ENCODE data around the gene SIRT5.

SIRT5 gene

DNA sequence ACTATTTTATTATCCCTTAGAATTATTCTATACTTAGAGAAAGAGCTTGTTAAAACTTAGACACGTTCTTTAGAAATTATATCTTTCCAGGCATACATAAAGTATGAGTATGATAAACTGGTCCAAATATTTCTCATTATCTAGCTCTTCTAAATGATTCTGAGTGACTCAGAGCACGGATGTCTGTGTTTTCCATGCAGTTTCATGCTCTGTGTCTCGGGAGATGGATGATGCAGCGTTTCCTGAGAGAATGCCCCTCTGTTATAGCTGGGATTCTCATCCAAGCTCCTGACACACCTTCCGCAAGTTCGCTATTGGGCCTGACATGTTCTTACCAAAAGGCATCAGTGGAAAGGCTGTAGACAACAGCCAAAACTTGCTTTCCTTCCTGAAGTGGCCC is 19.3 kb downstream of the SIRT5 start:
- H3K4me3 Mint-ChIP-seq: no peak overlapping the region
- H3K36me3 Mint-ChIP-seq: peaks cover 10% of the 10 kb centered on the region
- H3K9me3 Mint-ChIP-seq: no peaks in the 10 kb centered on the region
- H3K4me1 Mint-ChIP-seq: no peaks in the 10 kb centered on the region
- H3K27me3 Mint-ChIP-seq: no peaks in the 10 kb centered on the region
- no peak overlapping the region for H3K27ac Mint-ChIP-seq

GRCh38 chr6:13597073-13597472 is 22.7 kb downstream of the SIRT5 start:
- H3K4me1 Mint-ChIP-seq: no peaks in the 10 kb centered on the region
- no peak overlapping the region for H3K27ac Mint-ChIP-seq
- H3K4me3 Mint-ChIP-seq: no peak overlapping the region
- no peaks in the 10 kb centered on the region for H3K27me3 Mint-ChIP-seq
- no peaks in the 10 kb centered on the region for H3K9me3 Mint-ChIP-seq
- H3K36me3 Mint-ChIP-seq: peaks cover 13% of the 10 kb centered on the region

- Mint-ChIP-seq H3K4me1 (no peaks in the 10 kb centered on the region), H3K9me3 (no peaks in the 10 kb centered on the region), H3K27me3 (no peaks in the 10 kb centered on the region), H3K4me3 (no peak overlapping the region), H3K36me3 (peaks cover 17% of the 10 kb centered on the region), H3K27ac (no peak overlapping the region)
Observed at GRCh38 chr6:13600036-13600435, 25.6 kb downstream of the SIRT5 start.

DNA sequence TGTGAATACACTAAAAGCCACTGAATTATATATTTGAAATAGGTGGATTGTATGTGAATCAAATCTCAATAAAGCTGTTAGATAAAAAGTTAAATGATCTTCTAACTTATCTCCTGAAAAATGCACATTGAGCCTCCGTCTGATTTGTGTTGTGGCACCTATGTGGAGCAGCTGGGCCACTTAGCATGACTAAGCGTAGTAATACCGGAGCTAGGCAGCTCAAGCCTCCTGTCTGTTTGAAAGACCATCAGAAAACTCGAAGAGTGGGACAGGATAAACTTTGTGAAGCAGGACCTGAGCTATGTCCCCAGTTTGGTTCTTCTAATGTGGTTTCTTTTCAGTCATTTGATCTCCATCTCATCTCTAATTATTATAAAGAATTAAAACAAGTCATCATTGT is 29.7 kb downstream of the SIRT5 start:
- H3K4me3 Mint-ChIP-seq: no peak overlapping the region
- no peaks in the 10 kb centered on the region for H3K4me1 Mint-ChIP-seq
- H3K36me3 Mint-ChIP-seq: peaks cover 9% of the 10 kb centered on the region
- H3K27ac Mint-ChIP-seq: no peak overlapping the region
- no peaks in the 10 kb centered on the region for H3K9me3 Mint-ChIP-seq
- no peaks in the 10 kb centered on the region for H3K27me3 Mint-ChIP-seq

DNA sequence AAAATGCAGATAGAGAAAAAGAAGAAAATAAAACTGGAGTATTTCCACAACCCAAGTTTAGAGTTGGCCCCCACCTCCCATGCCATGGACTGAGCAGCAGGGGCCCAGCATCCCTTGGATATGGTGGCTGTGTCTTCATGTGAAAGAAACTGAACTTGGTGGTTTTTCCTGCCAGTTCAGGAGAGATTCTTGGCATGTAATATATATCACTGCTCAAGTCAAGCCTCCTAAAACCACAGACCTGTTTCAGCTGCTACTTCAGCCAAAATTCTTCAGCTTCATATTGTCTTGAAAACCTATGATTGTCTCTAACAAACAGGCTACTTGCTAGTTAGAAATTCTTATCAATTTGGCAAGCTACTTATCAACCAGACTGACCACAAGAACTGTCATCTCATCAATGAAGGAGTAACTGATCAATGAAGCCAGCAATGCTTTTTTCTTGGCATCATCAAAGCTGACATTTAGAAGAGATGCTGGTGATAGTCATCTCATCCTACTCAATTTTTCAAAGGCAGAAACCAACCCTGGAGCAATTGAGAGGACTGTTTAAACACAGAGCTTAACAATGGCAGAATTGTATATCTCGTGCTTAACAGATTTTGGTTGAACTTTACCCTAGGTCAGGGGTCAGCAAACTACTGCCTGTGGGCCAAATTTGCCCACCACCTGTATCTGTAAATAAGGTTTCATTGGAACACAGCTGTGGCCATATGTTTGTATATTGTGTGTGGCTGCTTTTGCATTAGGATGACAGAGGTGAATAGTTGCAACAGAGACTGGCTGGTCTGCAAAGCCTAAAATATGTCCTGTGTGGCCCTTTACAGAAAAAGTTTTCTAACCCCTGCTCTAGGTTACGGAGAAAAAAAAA is 30.4 kb downstream of the SIRT5 start:
- peaks cover 9% of the 10 kb centered on the region for H3K36me3 Mint-ChIP-seq
- H3K9me3 Mint-ChIP-seq: no peaks in the 10 kb centered on the region
- H3K4me1 Mint-ChIP-seq: no peaks in the 10 kb centered on the region
- no peak overlapping the region for H3K27ac Mint-ChIP-seq
- no peak overlapping the region for H3K4me3 Mint-ChIP-seq
- H3K27me3 Mint-ChIP-seq: no peaks in the 10 kb centered on the region

DNA sequence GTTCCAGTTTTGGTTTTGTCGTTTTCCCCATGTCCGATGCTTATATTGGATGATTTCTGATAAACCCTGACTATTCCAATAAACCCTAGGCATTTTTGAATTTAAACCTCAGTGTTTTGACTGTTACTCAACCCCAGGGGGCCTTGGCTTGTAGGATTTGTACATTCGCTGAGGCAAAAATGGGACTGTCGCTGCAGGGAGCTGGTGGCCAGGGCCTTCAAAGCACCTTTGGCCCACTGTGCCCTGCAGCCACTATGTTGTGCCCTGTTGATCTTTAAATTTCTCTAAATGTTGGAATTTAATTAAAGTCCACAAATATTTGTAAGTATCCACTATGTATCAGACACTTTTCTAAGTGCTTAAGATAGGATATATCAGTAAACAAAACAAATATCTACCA is 31.2 kb downstream of the SIRT5 start:
- Mint-ChIP-seq H3K27me3 (no peaks in the 10 kb centered on the region), H3K9me3 (no peaks in the 10 kb centered on the region), H3K27ac (no peak overlapping the region), H3K36me3 (peaks cover 9% of the 10 kb centered on the region), H3K4me1 (no peaks in the 10 kb centered on the region), H3K4me3 (no peak overlapping the region)

GRCh38 chr6:13611715-13612114 is 37.3 kb downstream of the SIRT5 start:
- Mint-ChIP-seq H3K27me3 (no peaks in the 10 kb centered on the region), H3K27ac (peak overlapping the region; percentile 74), H3K4me1 (peaks cover 21% of the 10 kb centered on the region), H3K36me3 (peaks cover 10% of the 10 kb centered on the region), H3K9me3 (no peaks in the 10 kb centered on the region), H3K4me3 (no peak overlapping the region)

DNA sequence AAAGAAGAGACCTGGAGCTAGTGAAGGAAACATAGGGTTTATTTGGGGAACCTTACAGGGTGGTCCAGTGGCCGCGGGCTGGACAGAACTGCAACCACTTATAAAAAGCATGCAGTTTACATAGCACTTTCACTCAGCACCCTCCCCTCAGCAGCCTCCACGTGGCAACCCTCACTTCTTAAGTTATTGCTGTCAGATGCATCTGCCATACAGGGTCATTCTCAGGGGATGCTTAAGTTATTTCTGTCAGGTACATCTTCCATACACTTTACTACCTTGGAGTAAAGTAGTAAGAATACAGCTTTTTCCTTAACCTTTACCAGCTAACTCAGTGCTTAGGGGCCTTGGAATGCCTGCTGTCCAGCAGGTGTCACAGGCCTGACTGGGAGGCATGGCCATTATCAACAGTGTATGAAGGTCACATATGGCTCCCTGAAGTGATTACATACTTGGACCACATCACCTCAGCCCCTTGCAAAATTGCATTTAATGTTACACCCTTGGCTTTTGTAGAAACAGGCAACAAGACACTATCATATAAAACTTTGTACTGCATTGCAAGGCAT is 38.7 kb downstream of the SIRT5 start:
- H3K9me3 Mint-ChIP-seq: no peaks in the 10 kb centered on the region
- H3K27ac Mint-ChIP-seq: peak overlapping the region; percentile 1
- peaks cover 33% of the 10 kb centered on the region for H3K4me1 Mint-ChIP-seq
- H3K4me3 Mint-ChIP-seq: no peak overlapping the region
- H3K27me3 Mint-ChIP-seq: no peaks in the 10 kb centered on the region
- peaks cover 18% of the 10 kb centered on the region for H3K36me3 Mint-ChIP-seq

GRCh38 chr6:13614126-13614925 is 39.9 kb downstream of the SIRT5 start:
- peak overlapping the region; percentile 96 for H3K4me3 Mint-ChIP-seq
- H3K4me1 Mint-ChIP-seq: peaks cover 38% of the 10 kb centered on the region
- H3K27ac Mint-ChIP-seq: peak overlapping the region; percentile 99
- no peaks in the 10 kb centered on the region for H3K9me3 Mint-ChIP-seq
- no peaks in the 10 kb centered on the region for H3K27me3 Mint-ChIP-seq
- peaks cover 18% of the 10 kb centered on the region for H3K36me3 Mint-ChIP-seq

GRCh38 chr6:13614926-13615791 is 40.8 kb downstream of the SIRT5 start, which contains the start of gene NOL7:
TSS of gene NOL7 (plus strand) at chr6:13615335. CDS start at chr6:13615359, 24 bp downstream.
- peaks cover 38% of the 10 kb centered on the region for H3K4me1 Mint-ChIP-seq

GRCh38 chr6:13615792-13616120 is 41.4 kb downstream of the SIRT5 start:
- Mint-ChIP-seq H3K27ac (peak overlapping the region; percentile 99), H3K9me3 (no peaks in the 10 kb centered on the region), H3K4me1 (peaks cover 38% of the 10 kb centered on the region), H3K36me3 (peaks cover 18% of the 10 kb centered on the region), H3K27me3 (no peaks in the 10 kb centered on the region), H3K4me3 (peak overlapping the region; percentile 96)

More at GRCh38 chr6:13614926-13615791, 40.8 kb downstream of the SIRT5 start, which contains the start of gene NOL7:
- no peaks in the 10 kb centered on the region for H3K9me3 Mint-ChIP-seq
- H3K27me3 Mint-ChIP-seq: no peaks in the 10 kb centered on the region
- H3K36me3 Mint-ChIP-seq: peaks cover 18% of the 10 kb centered on the region
- peak within 1 kb of the TSS; percentile 99 for H3K27ac Mint-ChIP-seq
- H3K4me3 Mint-ChIP-seq: peak within 1 kb of the TSS; percentile 96

- Mint-ChIP-seq H3K9me3 (no peaks in the 10 kb centered on the region), H3K27ac (peak overlapping the region; percentile 79), H3K36me3 (peaks cover 19% of the 10 kb centered on the region), H3K4me1 (peaks cover 31% of the 10 kb centered on the region), H3K4me3 (peak overlapping the region; percentile 96), H3K27me3 (no peaks in the 10 kb centered on the region)
Observed at GRCh38 chr6:13617066-13617465, 42.7 kb downstream of the SIRT5 start.

DNA sequence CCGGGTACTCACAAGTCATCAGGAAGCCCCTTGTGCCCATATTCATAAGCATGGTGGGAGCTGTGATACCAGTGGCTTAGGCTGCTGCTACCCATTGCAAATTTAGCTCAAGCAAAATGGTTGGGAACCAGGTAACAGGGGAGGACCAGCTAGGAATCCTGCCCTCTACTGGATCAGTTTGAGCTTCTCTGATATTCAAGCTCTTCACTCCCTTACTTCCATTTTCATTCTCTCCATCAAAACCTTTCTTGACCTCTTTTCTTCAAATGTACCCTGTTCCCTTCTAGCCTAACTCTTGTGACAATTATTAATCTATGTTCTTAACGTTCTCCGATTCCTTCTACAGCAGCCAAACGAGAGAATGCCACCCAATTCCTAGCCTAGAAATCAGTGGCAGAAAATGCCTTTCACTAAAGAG is 50.5 kb downstream of the SIRT5 start:
- H3K4me1 Mint-ChIP-seq: peaks cover 33% of the 10 kb centered on the region
- no peaks in the 10 kb centered on the region for H3K9me3 Mint-ChIP-seq
- peaks cover 22% of the 10 kb centered on the region for H3K36me3 Mint-ChIP-seq
- H3K4me3 Mint-ChIP-seq: no peak overlapping the region
- no peaks in the 10 kb centered on the region for H3K27me3 Mint-ChIP-seq
- peak overlapping the region; percentile 87 for H3K27ac Mint-ChIP-seq

- peak overlapping the region; percentile 12 for H3K4me3 Mint-ChIP-seq
- peak overlapping the region; percentile 97 for H3K27ac Mint-ChIP-seq
Observed at GRCh38 chr6:13629459-13630116, 55.2 kb downstream of the SIRT5 start.

More at GRCh38 chr6:13629459-13630116, 55.2 kb downstream of the SIRT5 start:
- peaks cover 23% of the 10 kb centered on the region for H3K36me3 Mint-ChIP-seq
- peaks cover 53% of the 10 kb centered on the region for H3K4me1 Mint-ChIP-seq
- no peaks in the 10 kb centered on the region for H3K27me3 Mint-ChIP-seq
- no peaks in the 10 kb centered on the region for H3K9me3 Mint-ChIP-seq
